Brain pericyte (primary cell): ENCODE data around the gene ULK4.
A peak's percentile ranks its signal among the peaks of the same experiment; 100 is the strongest.
"Not testable (repeated sequence)": the region's sequence is repeated elsewhere in the genome, so short reads cannot be mapped to it uniquely, and the experiment has no call there.

Experiments
- DNase-seq: peaks from one replicate; pipeline ENCODE4 v3.0.0-alpha.2; 2012; ENCODE audit warnings: low read depth, low spot score

ULK4 gene

GRCh38 chr3:41961751-41962679, at the start of gene ULK4:
ULK4 (minus strand) TSS chr3:41962103; CDS start chr3:41954759, 7,344 bp downstream.
- peak; percentile 99 for DNase-seq

GRCh38 chr3:42010530-42010929, 48.6 kb upstream of the ULK4 start:
- DNase-seq, result no peak

GRCh38 chr3:42009456-42009855, 47.6 kb upstream of the ULK4 start:
- DNase-seq, result no peak

GRCh38 chr3:42007785-42008184, 45.9 kb upstream of the ULK4 start:
- DNase-seq, result no peak

GRCh38 chr3:42005401-42005800, 43.5 kb upstream of the ULK4 start:
- no peak for DNase-seq

GRCh38 chr3:42002790-42003189, 40.9 kb upstream of the ULK4 start:
- DNase-seq, result no peak

GRCh38 chr3:42001777-42002176, 39.9 kb upstream of the ULK4 start:
- DNase-seq, result no peak

- DNase-seq, result no peak
Observed at GRCh38 chr3:41999909-42000308, 38.0 kb upstream of the ULK4 start.

GRCh38 chr3:41997702-41998550, 36.0 kb upstream of the ULK4 start:
- DNase-seq, result no peak

- DNase-seq, result no peak
Observed at GRCh38 chr3:41991437-41991836, 29.5 kb upstream of the ULK4 start.

GRCh38 chr3:41989518-41989917, 27.6 kb upstream of the ULK4 start:
- no peak for DNase-seq

- DNase-seq, result no peak
Observed at GRCh38 chr3:41987627-41988026, 25.7 kb upstream of the ULK4 start.

GRCh38 chr3:41986561-41986960, 24.7 kb upstream of the ULK4 start:
- DNase-seq, result no peak

GRCh38 chr3:41985018-41985417, 23.1 kb upstream of the ULK4 start:
- no peak for DNase-seq

- DNase-seq, result not testable (repeated sequence)
Observed at GRCh38 chr3:41983091-41983490, 21.2 kb upstream of the ULK4 start.

GRCh38 chr3:41977401-41977800, 15.5 kb upstream of the ULK4 start:
- DNase-seq, result not testable (repeated sequence)

- DNase-seq, result no peak
Observed at GRCh38 chr3:41975416-41976103, 13.7 kb upstream of the ULK4 start.

GRCh38 chr3:41974223-41974622, 12.3 kb upstream of the ULK4 start:
- no peak for DNase-seq

GRCh38 chr3:41972802-41973201, 10.9 kb upstream of the ULK4 start:
- DNase-seq, result no peak

- no peak for DNase-seq
Observed at GRCh38 chr3:41966206-41966605, 4.3 kb upstream of the ULK4 start.

- no peak for DNase-seq
Observed at GRCh38 chr3:41963823-41964222, 1.9 kb upstream of the ULK4 start.
